ENCODE data around the gene AJAP1. TPM values are rescaled to one million over a fixed set of nuclear protein-coding genes. Genes with fewer than 3 reads are reported as not detected.

AJAP1 gene
- total RNA-seq, 2 experiments from 2014 or later = not detected

DNA sequence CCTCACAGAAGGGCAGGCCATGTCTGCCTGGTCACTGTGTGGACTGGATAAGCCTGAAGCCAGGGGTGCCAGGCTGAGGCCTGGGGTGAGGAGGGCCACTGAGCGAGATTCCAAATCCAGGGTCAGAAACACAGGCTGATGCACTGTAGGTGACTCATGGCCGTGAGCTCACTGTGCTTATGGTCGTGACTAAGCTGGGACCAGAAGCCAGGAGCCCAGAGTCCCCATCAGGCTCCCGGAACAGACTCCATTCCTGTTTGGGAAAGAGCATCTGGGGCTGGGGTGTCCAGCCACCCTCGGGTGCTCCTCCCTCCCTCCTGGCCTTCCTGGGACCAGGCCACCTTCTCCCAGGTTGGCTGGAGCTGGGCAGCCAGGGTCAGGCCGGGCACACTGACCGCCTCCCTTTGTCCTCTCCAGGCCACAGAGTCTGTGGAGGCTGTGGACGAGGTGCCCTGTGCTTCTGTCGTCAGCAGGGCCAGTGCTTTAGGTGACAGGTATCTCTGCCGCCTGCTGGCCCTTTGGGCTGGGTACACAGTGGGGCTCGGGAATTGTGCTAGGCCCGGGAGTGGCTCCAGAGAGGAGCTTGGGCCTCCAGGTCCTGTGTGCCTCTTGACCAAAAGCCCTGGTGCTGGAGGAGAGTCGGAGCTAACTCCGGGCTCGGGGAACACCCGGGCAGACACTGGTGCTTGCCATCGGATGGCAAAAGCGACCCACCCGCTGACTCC is 36.7 kb downstream of the AJAP1 start:
- ChIA-PET CTCF (no interaction called here), POLR2A (no interaction called here)
- DNase-seq = no peak
- intact Hi-C loops (cut with DNase I, micrococcal nuclease) = no loop called here
- no peaks in the 10 kb centered on the region for H3K9me3 Mint-ChIP-seq (ENCODE audit: low read depth)
- H3K27me3 Mint-ChIP-seq = no peaks in the 10 kb centered on the region
- no peaks in the 10 kb centered on the region for H3K4me1 Mint-ChIP-seq
- H3K36me3 Mint-ChIP-seq (ENCODE audit: low read depth) = no peaks in the 10 kb centered on the region
- H3K27ac Mint-ChIP-seq = no peak overlapping the region
- ATAC-seq = no peak
- H3K4me3 Mint-ChIP-seq = no peak overlapping the region

DNA sequence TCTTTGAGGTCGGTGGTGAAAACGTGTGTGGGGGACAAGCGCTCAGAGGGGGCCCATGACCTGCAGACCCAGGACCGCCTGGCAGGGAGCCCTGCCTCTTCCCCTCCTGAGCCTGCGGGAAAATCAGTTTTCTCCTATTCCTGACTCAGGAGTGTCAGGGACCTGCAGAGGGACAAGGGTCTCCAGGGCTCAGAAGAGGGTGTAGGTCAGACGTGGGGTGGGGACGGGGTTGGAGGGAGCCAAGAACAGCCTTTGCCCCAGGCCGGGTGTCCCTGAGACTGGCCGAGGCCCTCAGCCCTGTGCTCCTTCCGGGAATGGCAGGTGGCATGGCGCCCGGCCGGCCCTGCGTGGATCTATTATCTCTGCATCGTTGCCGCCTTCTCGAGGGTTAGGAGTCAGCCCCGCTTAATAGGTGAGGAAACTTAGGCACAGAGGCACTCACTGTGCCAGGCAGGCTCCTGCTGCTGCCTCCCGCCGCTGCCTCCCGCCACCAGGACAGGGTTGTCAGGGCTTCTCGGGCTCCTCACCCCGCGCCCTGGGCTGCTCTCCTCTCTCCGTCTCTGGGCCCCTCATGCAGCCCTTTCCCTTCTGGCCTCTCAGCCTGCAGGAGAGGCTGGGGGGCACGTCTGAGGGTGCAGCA is 37.5 kb downstream of the AJAP1 start:
- ATAC-seq = no peak
- ChIA-PET CTCF (no interaction called here), POLR2A (no interaction called here)
- no peaks in the 10 kb centered on the region for H3K9me3 Mint-ChIP-seq (ENCODE audit: low read depth)
- no peaks in the 10 kb centered on the region for H3K27me3 Mint-ChIP-seq
- intact Hi-C loops (cut with DNase I, micrococcal nuclease) = no loop called here
- no peak overlapping the region for H3K4me3 Mint-ChIP-seq
- H3K27ac Mint-ChIP-seq = no peak overlapping the region
- no peak for DNase-seq
- no peaks in the 10 kb centered on the region for H3K4me1 Mint-ChIP-seq
- no peaks in the 10 kb centered on the region for H3K36me3 Mint-ChIP-seq (ENCODE audit: low read depth)

DNA sequence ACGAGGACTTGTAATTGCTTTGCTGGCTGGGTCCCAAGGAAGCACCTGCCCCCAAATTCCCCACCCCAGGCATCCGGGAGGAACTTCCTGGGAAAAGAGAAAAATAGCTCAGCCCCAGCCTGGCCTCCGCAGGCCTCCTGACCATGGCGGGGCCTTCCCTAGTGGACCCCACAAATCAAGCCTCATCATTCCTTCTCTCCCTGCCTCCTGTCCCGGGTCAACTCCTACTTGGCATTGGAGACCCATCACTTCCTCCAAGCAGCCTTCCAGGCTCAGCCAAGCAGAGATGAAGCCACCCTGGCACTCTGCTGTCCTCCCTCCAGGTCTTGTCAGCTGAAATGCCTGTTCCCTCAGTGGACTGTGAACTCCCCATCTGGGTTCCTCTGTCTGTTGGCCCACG is 38.0 kb downstream of the AJAP1 start:
- no peak for ATAC-seq
- no peaks in the 10 kb centered on the region for H3K36me3 Mint-ChIP-seq (ENCODE audit: low read depth)
- no peak overlapping the region for H3K4me3 Mint-ChIP-seq
- no peaks in the 10 kb centered on the region for H3K27me3 Mint-ChIP-seq
- H3K27ac Mint-ChIP-seq = no peak overlapping the region
- no peak for DNase-seq
- CTCF ChIA-PET = interaction anchor here (0.7 kb wide), 1 partner anchor 611 kb away, joined by 4 read pairs; no protein-coding TSS in a partner anchor
- no peaks in the 10 kb centered on the region for H3K9me3 Mint-ChIP-seq (ENCODE audit: low read depth)
- intact Hi-C loops (cut with DNase I, micrococcal nuclease) = no loop called here
- no peaks in the 10 kb centered on the region for H3K4me1 Mint-ChIP-seq
- POLR2A ChIA-PET = no interaction called here

DNA sequence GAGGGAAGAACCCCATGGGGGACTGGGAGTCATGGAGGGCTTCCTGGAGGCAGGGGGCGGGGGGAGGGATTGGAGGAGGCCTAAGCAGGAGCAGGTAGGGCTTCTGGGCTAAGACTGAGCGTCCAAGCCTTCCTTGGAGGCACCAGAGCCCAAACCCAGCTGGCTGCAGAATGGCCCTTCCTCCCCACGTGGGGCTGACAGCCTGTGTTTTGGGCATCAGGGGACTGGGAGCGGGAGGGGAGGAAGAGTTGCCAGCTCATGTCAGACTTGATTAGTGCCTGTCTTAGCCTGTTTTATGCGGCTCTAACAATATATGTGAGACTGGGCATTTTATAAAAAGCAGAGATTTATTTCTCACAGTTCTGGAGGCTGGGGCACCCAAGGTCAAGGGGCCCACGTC is 38.9 kb downstream of the AJAP1 start:
- H3K4me3 Mint-ChIP-seq = no peak overlapping the region
- intact Hi-C loops (cut with DNase I, micrococcal nuclease) = no loop called here
- POLR2A ChIA-PET = no interaction called here
- H3K27me3 Mint-ChIP-seq = no peaks in the 10 kb centered on the region
- H3K36me3 Mint-ChIP-seq (ENCODE audit: low read depth) = no peaks in the 10 kb centered on the region
- H3K9me3 Mint-ChIP-seq (ENCODE audit: low read depth) = no peaks in the 10 kb centered on the region
- DNase-seq (no peak), ATAC-seq (no peak)
- H3K4me1 Mint-ChIP-seq = no peaks in the 10 kb centered on the region
- no peak overlapping the region for H3K27ac Mint-ChIP-seq
- CTCF ChIA-PET = interaction anchor here (0.7 kb wide), 1 partner anchor 612 kb away, joined by 4 read pairs; no protein-coding TSS in a partner anchor

DNA sequence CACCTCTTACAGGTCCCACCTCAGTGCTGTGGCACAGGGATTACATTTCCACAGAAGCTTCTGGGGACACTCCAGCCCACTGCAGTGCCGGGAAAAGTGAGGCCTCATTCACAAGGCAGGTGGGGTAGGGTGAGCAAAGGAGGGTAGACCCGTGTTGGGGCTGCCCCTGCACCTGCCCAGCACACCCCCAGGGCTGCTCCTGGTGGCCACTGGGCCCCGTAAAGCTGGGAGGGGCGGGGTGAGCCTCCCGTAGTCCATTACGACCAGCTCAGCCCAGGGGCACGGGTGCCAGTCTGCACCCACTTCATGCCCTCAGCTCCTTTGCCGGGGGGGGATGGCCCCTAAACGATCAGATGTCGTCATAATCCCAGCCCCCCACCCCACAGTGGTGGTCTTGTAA is 39.5 kb downstream of the AJAP1 start:
- no peak overlapping the region for H3K27ac Mint-ChIP-seq
- H3K36me3 Mint-ChIP-seq (ENCODE audit: low read depth) = no peaks in the 10 kb centered on the region
- no peak for ATAC-seq
- H3K4me1 Mint-ChIP-seq = no peaks in the 10 kb centered on the region
- intact Hi-C loops (cut with DNase I, micrococcal nuclease) = no loop called here
- H3K27me3 Mint-ChIP-seq = no peaks in the 10 kb centered on the region
- no peak for DNase-seq
- no peak overlapping the region for H3K4me3 Mint-ChIP-seq
- H3K9me3 Mint-ChIP-seq (ENCODE audit: low read depth) = no peaks in the 10 kb centered on the region
- POLR2A ChIA-PET = no interaction called here
- CTCF ChIA-PET = interaction anchor here (0.7 kb wide), 1 partner anchor 74 kb away, joined by 3 read pairs; no protein-coding TSS in a partner anchor

DNA sequence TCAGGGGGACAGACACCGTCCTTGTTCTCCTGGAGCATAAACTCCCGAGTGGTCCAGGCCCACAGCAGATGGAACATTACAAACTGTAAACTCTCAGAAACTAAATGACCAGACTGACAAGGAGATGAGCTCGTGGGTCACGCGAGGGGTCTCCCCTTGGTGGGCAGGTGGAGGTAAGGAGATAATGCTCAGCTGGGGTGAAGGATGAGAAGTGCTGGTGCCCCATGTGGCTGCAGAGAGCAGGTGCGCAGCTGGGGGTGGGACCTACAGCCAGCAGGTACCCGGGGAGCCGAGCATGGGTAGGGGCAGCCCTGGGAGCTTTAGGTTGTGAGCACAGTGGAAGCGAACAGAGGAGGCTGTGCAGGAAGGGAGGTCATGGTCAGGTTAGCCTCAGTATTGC is 40.1 kb downstream of the AJAP1 start:
- Mint-ChIP-seq H3K9me3 (ENCODE audit: low read depth) (no peaks in the 10 kb centered on the region), H3K4me3 (no peak overlapping the region), H3K36me3 (ENCODE audit: low read depth) (no peaks in the 10 kb centered on the region), H3K27me3 (no peaks in the 10 kb centered on the region), H3K27ac (no peak overlapping the region), H3K4me1 (no peaks in the 10 kb centered on the region)
- ChIA-PET CTCF (interaction anchor here (0.7 kb wide), 1 partner anchor 74 kb away, joined by 3 read pairs; no protein-coding TSS in a partner anchor), POLR2A (no interaction called here)
- DNase-seq = no peak
- intact Hi-C loops (cut with DNase I, micrococcal nuclease) = no loop called here
- no peak for ATAC-seq

DNA sequence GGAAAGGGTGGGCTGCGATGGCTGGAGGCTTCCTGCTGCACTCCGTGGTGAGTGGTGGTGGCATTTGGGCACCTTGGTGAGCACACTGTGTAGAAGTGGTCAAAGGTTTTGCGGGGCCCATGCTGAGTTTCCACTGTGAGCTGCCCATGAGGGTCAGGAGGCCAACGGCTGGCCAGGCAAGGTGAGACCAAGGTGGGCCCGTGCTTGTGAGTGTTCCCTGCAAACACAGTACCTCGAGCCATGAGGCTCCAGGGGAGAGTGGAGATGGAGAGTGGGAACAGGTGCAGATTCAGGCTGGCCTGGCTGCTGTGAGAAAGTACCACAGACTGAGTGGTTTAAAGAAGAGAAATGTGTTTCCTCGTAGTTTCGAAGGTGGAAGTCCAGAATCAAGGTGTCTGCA is 40.8 kb downstream of the AJAP1 start:
- H3K36me3 Mint-ChIP-seq (ENCODE audit: low read depth) = no peaks in the 10 kb centered on the region
- H3K4me1 Mint-ChIP-seq = no peaks in the 10 kb centered on the region
- ChIA-PET POLR2A (no interaction called here), CTCF (no interaction called here)
- no peak for ATAC-seq
- H3K27me3 Mint-ChIP-seq = no peaks in the 10 kb centered on the region
- no peaks in the 10 kb centered on the region for H3K9me3 Mint-ChIP-seq (ENCODE audit: low read depth)
- intact Hi-C loops (cut with DNase I, micrococcal nuclease) = no loop called here
- H3K4me3 Mint-ChIP-seq = no peak overlapping the region
- no peak overlapping the region for H3K27ac Mint-ChIP-seq
- no peak for DNase-seq

DNA sequence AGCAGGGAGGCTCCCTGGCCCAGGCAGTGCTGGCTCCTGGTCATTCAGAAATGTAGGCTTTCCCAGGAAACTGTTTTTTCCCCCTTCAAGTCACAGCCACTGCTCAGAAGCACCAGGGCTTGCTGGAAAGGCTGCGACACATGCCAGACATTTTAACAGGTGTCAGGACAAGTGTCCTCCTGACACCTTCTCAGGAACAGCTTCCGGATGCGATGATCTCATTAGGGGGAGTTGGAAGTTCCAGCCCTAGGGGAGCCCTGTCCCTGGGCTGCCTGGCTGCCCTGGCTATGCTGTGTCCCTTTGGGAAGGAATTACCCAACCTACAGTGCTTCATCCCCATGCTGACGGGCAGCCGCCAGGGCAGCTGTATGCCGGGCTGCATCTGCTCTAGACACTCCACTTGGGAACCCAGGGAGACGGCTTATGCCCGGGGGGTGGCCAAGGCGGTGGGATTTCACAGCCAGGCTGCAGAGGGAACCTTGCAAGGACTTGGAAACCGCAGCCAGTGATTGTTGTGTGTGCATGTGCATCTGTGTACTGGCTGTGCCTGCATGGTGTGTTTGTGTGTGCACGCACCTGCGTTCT is 41.8 kb downstream of the AJAP1 start:
- Mint-ChIP-seq H3K4me1 (no peaks in the 10 kb centered on the region), H3K9me3 (ENCODE audit: low read depth) (no peaks in the 10 kb centered on the region), H3K27ac (no peak overlapping the region), H3K4me3 (no peak overlapping the region), H3K36me3 (ENCODE audit: low read depth) (no peaks in the 10 kb centered on the region), H3K27me3 (no peaks in the 10 kb centered on the region)
- no peak for DNase-seq
- no peak for ATAC-seq
- intact Hi-C loops (cut with DNase I, micrococcal nuclease) = no loop called here
- ChIA-PET CTCF (no interaction called here), POLR2A (no interaction called here)

DNA sequence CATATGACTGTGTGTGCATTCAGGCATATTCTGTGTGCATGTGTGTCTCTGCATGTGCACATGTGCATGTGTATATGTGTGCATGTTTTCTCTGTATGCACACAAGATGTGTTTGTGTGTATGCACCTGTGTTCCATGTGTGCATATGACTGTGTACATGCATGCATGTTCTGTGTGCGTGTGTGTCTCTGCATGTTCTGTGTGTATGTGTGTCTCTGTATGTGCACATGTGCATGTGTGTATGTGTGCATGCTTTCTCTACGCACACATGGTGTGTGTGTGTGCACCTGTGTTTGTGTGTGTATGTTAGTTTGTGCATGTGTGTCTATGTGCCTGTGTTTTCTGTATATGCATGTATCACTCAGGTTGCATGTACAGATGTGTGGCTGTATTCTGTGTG is 42.3 kb downstream of the AJAP1 start:
- Mint-ChIP-seq H3K9me3 (ENCODE audit: low read depth) (no peaks in the 10 kb centered on the region), H3K27me3 (no peaks in the 10 kb centered on the region), H3K4me1 (no peaks in the 10 kb centered on the region), H3K27ac (no peak overlapping the region), H3K4me3 (no peak overlapping the region), H3K36me3 (ENCODE audit: low read depth) (no peaks in the 10 kb centered on the region)
- POLR2A ChIA-PET = no interaction called here
- ATAC-seq = no peak
- intact Hi-C loops (cut with DNase I, micrococcal nuclease) = no loop called here
- CTCF ChIA-PET = no interaction called here
- DNase-seq = no peak

DNA sequence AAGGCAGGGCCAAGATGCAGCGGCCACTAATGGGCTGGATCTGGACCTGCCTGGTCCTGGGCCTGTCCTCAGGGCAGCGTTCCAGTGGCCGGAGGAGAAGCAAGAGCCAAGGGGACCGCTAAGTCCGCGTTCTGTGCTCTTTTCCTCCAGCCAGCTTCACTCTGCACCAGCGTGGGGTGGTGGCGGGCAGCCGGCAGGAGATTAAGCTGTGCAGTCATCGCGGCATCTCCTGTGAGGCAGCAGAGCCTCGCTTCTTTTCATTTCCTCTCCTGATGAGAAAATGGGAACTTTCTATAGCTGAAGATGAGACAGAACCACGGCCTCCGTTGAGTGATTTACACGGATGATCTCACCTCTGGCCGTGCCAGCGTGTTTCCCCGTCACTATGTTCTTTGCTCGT is 43.4 kb downstream of the AJAP1 start:
- CTCF ChIA-PET = interaction anchor here (0.5 kb wide), 1 partner anchor 85 kb away, joined by 3 read pairs; no protein-coding TSS in a partner anchor

DNA sequence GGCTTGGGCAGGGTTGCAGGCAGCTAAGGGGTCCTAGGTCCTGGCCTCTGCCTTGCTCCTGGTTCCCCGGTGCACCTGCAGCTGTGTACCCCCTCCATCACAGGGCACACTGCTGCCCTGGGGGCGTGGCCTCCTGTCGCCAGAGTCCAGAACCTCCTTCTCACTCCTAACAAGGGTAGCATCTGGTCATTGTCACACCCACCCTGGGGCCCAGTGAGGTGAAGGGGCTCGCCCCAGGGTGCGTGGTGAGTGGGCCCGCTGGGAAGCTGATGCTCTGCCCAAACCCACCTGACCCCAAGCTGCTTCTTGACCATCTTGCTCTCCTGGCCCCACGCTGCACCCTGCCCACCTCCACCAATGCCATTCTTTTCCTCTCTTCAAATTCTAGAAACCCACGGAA is 44.5 kb downstream of the AJAP1 start:
- H3K27me3 Mint-ChIP-seq = no peaks in the 10 kb centered on the region
- DNase-seq (no peak), ATAC-seq (no peak)
- no peaks in the 10 kb centered on the region for H3K4me1 Mint-ChIP-seq
- CTCF ChIA-PET = no interaction called here
- POLR2A ChIA-PET = no interaction called here
- no peaks in the 10 kb centered on the region for H3K9me3 Mint-ChIP-seq (ENCODE audit: low read depth)
- H3K4me3 Mint-ChIP-seq = no peak overlapping the region
- no peaks in the 10 kb centered on the region for H3K36me3 Mint-ChIP-seq (ENCODE audit: low read depth)
- no peak overlapping the region for H3K27ac Mint-ChIP-seq
- intact Hi-C loops (cut with DNase I, micrococcal nuclease) = no loop called here

More for the DNA sequence above, 43.4 kb downstream of the AJAP1 start:
- POLR2A ChIA-PET = no interaction called here
- Mint-ChIP-seq H3K36me3 (ENCODE audit: low read depth) (no peaks in the 10 kb centered on the region), H3K9me3 (ENCODE audit: low read depth) (no peaks in the 10 kb centered on the region), H3K27me3 (no peaks in the 10 kb centered on the region), H3K4me1 (no peaks in the 10 kb centered on the region), H3K27ac (no peak overlapping the region), H3K4me3 (no peak overlapping the region)
- ATAC-seq (no peak), DNase-seq (no peak)
- intact Hi-C loops (cut with DNase I, micrococcal nuclease) = no loop called here

Measured in activated CD4-positive, alpha-beta T cell treated with anti-CD3 and anti-CD28 coated beads for 36 hours (primary cell).